Skeletal muscle tissue (tissue), 4 donors: ENCODE results near the gene SNX9. TPM values are rescaled to one million over a fixed set of nuclear protein-coding genes. Genes with fewer than 3 reads are reported as not detected.
"Not testable (repeated sequence)": the region's sequence is repeated elsewhere in the genome, so short reads cannot be mapped to it uniquely, and the experiment has no call there.

Experiments used
- H3K27ac ChIP-seq: one replicate; pipeline ENCODE4 v1.7.0; 2013; ENCODE audit warnings: mild to moderate bottlenecking, low read depth, low read length, inconsistent platforms
- H3K27me3 ChIP-seq, 3 donors: one replicate each; pipeline ENCODE4 v1.7.0; 2013; ENCODE audit warnings: low read length in 3 of 3; ENCODE audit not compliant: control insufficient read depth in 3 of 3, insufficient read depth in 3 of 3
- H3K36me3 ChIP-seq, 3 donors: one replicate each; pipeline ENCODE4 v1.7.0; 2013; ENCODE audit warnings: low read length in 3 of 3; ENCODE audit not compliant: control insufficient read depth in 3 of 3, insufficient read depth in 3 of 3
- H3K4me1 ChIP-seq, 3 donors: one replicate each; pipeline ENCODE4 v1.7.0; 2013; ENCODE audit warnings: low read length in 3 of 3, mild to moderate bottlenecking in 3 of 3; ENCODE audit not compliant: control insufficient read depth in 3 of 3, insufficient read depth in 3 of 3
- H3K4me3 ChIP-seq, 3 donors: one replicate each; pipeline ENCODE4 v1.7.0; 2013; ENCODE audit warnings: low read length in 3 of 3
- H3K9ac ChIP-seq, 3 donors: one replicate each; pipeline ENCODE4 v1.7.0; 2013; ENCODE audit warnings: low read length in 3 of 3, mild to moderate bottlenecking in 3 of 3, moderate library complexity in 2 of 3, low read depth in 1 of 3
- H3K9me3 ChIP-seq, 3 donors: one replicate each; pipeline ENCODE4 v1.7.0; 2013; ENCODE audit warnings: low read length in 3 of 3; ENCODE audit not compliant: control insufficient read depth in 3 of 3
- total RNA-seq: library from RNA; depleted of rRNA; stranded (reverse); fragments of >200 nt; gene quantifications from one replicate; pipeline ENCODE4 v1.2.3, GENCODE V29; 2014
- donor health status: Osteomylitis.

SNX9 gene
- total RNA-seq, 1 donor from 2014 or later = 19.3 TPM

DNA sequence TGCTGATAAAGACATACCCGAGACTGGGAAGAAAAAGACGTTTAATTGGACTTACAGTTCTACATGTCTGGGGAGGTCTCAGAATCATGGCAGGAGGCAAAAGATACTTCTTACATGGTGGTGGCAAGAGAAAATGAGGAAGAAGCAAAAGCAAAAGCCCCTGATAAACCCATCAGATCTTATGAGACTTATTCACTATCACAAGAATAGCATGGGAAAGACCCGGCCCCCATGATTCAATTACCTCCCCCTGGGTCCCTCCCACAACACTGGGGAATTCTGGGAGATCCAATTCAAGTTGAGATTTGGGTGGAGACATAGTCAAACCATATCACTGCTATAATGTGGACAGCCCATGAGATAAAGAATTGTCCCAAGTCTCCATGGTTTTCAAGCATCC, 23.5 kb upstream of the SNX9 start:
- H3K9me3 ChIP-seq, H3K9ac ChIP-seq, H3K27me3 ChIP-seq, H3K4me3 ChIP-seq, H3K36me3 ChIP-seq, H3K4me1 ChIP-seq, H3K27ac ChIP-seq: not testable (repeated sequence)

DNA sequence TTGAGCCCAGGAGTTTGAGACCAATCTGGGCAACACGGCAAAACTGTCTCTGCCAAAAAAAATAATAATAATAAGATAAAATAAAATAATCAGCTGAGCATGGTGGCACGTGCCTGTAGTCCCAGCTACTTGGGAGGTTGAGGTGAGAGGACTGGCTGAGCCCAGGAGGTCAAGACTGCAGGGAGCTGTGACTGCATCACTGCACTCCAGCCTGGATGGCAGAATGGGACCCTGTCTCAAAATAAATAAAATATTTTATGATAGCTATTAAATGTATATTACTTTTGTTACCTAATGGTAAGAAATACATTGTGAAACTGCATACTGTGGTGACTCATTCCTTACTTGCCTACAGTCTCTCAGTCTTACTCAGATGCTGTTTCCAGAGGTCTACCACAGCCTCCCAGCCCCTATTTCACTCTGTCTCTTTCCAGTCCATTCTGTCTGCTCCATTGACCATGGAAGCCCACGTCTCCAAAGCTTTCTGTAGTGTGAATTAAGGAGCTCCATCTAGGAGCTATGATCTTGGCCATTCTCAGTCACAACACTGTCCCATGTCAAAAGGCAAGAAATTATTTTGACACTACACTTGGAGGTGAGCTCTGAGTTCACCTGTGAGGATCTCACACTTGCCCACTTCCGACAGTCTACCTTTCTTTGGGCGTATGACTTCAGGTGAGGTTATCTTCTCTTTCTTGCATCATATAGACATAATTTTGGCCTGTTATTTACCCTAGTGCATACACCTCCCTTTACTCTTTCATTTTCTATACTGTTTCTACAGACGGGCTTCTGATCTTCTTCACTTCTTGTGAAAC, 22.4 kb upstream of the SNX9 start:
- no peak overlapping the region for H3K27ac ChIP-seq
- H3K4me3 ChIP-seq = no peak overlapping the region
- no peaks in the 10 kb centered on the region for H3K9me3 ChIP-seq
- H3K9ac ChIP-seq = no peak overlapping the region
- H3K4me1 ChIP-seq = no peaks in the 10 kb centered on the region
- H3K36me3 ChIP-seq = no peaks in the 10 kb centered on the region
- no peaks in the 10 kb centered on the region for H3K27me3 ChIP-seq

DNA sequence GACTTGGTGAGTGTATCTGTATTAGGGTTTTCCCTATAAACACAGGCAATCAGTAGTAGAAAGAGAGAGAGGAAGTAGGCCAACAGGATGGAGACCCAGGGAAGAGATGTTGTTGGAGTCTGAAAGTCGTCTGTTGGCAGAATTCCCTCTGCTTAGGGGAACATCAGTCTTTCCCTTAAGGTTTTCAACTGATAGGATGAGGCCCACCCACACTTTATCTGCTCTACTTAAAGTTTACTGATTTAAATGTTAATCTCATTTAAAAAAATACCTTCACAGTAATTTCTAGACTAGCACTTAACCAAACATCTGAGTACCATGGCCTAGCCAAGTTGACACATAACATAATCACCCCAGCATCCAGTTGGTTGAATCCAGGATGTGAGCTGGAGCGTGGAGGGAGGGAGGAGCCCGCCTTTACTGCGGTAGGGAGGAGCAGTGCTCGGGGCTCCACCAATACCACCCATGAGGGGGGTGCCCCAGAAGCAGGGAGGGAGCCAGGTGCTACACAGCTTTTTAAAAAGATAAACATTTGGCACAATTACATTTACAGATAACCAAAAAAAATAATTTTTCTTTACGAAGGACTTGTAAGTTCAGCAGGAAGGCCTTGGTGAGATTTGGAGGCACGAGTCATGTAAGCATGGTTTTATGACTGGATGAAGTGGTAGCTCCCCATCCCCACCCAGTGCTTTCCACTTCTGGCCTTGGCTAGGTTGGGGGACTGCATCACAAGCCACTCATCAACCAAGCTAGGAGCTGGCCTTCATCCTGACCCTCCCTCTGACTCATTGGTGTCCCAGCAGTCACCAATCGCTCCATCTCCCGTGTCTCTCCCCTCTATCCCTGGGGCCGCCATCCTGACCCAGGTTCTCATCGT, 18.4 kb upstream of the SNX9 start:
- H3K27me3 ChIP-seq = no peaks in the 10 kb centered on the region
- peaks cover 0 to 4% (median 0%) of the 10 kb centered on the region in 3 donors for H3K9me3 ChIP-seq
- H3K9ac ChIP-seq = no peak overlapping the region
- H3K4me3 ChIP-seq = no peak overlapping the region
- H3K4me1 ChIP-seq = no peaks in the 10 kb centered on the region
- H3K27ac ChIP-seq = no peak overlapping the region
- no peaks in the 10 kb centered on the region for H3K36me3 ChIP-seq

- no peaks in the 10 kb centered on the region for H3K4me1 ChIP-seq
- no peaks in the 10 kb centered on the region for H3K27me3 ChIP-seq
- no peak overlapping the region for H3K27ac ChIP-seq
- H3K9me3 ChIP-seq = peaks cover 0 to 4% (median 0%) of the 10 kb centered on the region in 3 donors
- H3K36me3 ChIP-seq = no peaks in the 10 kb centered on the region
- no peak overlapping the region for H3K4me3 ChIP-seq
- H3K9ac ChIP-seq = no peak overlapping the region
These were observed 16.8 kb upstream of the SNX9 start for GRCh38 chr6:157806131-157806855.

GRCh38 chr6:157806856-157807215, 16.2 kb upstream of the SNX9 start:
- no peaks in the 10 kb centered on the region for H3K4me1 ChIP-seq
- no peak overlapping the region for H3K27ac ChIP-seq
- H3K27me3 ChIP-seq = no peaks in the 10 kb centered on the region
- no peak overlapping the region for H3K9ac ChIP-seq
- no peaks in the 10 kb centered on the region for H3K36me3 ChIP-seq
- H3K9me3 ChIP-seq = peaks cover 0 to 4% (median 0%) of the 10 kb centered on the region in 3 donors
- H3K4me3 ChIP-seq = no peak overlapping the region

DNA sequence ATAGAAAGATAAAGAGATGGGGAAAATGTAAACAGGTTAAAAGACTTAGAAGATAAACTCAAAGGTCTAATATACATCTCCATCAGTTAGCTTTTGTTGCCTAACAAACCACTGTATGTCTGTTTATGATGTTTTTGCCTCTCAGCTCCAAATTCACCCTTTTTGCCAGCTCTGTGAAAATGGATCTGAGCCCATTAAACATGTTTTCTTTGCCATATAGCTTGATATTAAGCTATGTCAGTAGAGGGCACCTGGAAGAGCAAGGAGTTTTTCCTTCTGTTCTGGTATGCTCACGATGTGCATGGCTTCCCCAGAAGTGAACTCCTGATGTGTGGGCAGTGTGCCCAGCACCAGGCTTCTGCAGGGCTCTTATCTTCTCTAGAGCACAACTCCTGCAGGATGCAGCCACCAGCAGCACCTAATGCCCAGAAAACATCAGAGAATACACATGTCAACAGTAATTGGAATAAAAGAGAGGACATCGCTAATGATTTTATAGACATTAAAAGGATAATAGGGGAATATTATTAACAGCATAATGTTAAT, 14.6 kb upstream of the SNX9 start:
- Histone ChIP-seq H3K27ac (no peak overlapping the region), H3K4me1 (no peaks in the 10 kb centered on the region), H3K36me3 (no peaks in the 10 kb centered on the region), H3K9me3 (peaks cover 0 to 4% (median 0%) of the 10 kb centered on the region in 3 donors), H3K4me3 (no peak overlapping the region), H3K9ac (no peak overlapping the region), H3K27me3 (no peaks in the 10 kb centered on the region)

GRCh38 chr6:157809613-157810012, 13.4 kb upstream of the SNX9 start:
- H3K27ac ChIP-seq = no peak overlapping the region
- no peaks in the 10 kb centered on the region for H3K36me3 ChIP-seq
- H3K4me3 ChIP-seq = no peak overlapping the region
- H3K9me3 ChIP-seq = peaks cover 0 to 4% (median 0%) of the 10 kb centered on the region in 3 donors
- H3K4me1 ChIP-seq = peaks cover 0 to 6% (median 0%) of the 10 kb centered on the region in 3 donors
- no peak overlapping the region for H3K9ac ChIP-seq
- H3K27me3 ChIP-seq = no peaks in the 10 kb centered on the region

- no peak overlapping the region for H3K9ac ChIP-seq
These were observed 11.9 kb upstream of the SNX9 start for GRCh38 chr6:157811137-157811475.

GRCh38 chr6:157811476-157812173, 11.4 kb upstream of the SNX9 start:
- Histone ChIP-seq H3K36me3 (no peaks in the 10 kb centered on the region), H3K4me3 (no peak overlapping the region), H3K9me3 (peaks cover 0 to 4% (median 0%) of the 10 kb centered on the region in 3 donors), H3K9ac (no peak overlapping the region), H3K4me1 (peaks cover 0 to 10% (median 0%) of the 10 kb centered on the region in 3 donors), H3K27me3 (no peaks in the 10 kb centered on the region), H3K27ac (no peak overlapping the region)

More at GRCh38 chr6:157811137-157811475, 11.9 kb upstream of the SNX9 start:
- H3K9me3 ChIP-seq = peaks cover 0 to 4% (median 0%) of the 10 kb centered on the region in 3 donors
- H3K27me3 ChIP-seq = no peaks in the 10 kb centered on the region
- peaks cover 0 to 10% (median 0%) of the 10 kb centered on the region in 3 donors for H3K4me1 ChIP-seq
- H3K27ac ChIP-seq = no peak overlapping the region
- H3K4me3 ChIP-seq = no peak overlapping the region
- H3K36me3 ChIP-seq = no peaks in the 10 kb centered on the region
